ENCODE measurements around the gene TRPM5.
A peak's percentile ranks its signal among the peaks of the same experiment; 100 is the strongest.

TRPM5 gene

GRCh38 chr11:2468363-2469235 lies 24.3 kb upstream of the TRPM5 start:
- no peak for DNase-seq

DNA sequence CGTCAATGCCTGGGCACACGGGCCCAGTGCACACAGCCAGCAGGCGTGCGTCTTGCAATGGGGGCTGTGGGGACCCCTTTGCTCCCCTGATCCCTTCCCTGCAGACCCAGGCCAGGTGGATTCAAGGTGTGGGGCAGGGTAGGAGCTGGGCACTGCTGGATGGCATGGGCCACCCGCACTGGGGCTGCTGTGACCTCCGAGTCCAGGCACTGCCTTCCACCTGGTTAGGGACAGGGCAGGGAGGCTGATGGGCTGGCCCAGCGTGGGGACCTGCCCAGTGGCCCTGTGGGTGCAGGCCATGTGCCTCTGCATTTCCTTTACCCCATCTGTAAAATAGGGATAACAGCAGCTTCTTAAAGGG lies 23.4 kb upstream of the TRPM5 start:
- DNase-seq = no peak

- peak; percentile 75 for DNase-seq
These were observed 22.8 kb upstream of the TRPM5 start for GRCh38 chr11:2466869-2467694.

GRCh38 chr11:2466069-2466801 lies 21.9 kb upstream of the TRPM5 start:
- no peak for DNase-seq

DNA sequence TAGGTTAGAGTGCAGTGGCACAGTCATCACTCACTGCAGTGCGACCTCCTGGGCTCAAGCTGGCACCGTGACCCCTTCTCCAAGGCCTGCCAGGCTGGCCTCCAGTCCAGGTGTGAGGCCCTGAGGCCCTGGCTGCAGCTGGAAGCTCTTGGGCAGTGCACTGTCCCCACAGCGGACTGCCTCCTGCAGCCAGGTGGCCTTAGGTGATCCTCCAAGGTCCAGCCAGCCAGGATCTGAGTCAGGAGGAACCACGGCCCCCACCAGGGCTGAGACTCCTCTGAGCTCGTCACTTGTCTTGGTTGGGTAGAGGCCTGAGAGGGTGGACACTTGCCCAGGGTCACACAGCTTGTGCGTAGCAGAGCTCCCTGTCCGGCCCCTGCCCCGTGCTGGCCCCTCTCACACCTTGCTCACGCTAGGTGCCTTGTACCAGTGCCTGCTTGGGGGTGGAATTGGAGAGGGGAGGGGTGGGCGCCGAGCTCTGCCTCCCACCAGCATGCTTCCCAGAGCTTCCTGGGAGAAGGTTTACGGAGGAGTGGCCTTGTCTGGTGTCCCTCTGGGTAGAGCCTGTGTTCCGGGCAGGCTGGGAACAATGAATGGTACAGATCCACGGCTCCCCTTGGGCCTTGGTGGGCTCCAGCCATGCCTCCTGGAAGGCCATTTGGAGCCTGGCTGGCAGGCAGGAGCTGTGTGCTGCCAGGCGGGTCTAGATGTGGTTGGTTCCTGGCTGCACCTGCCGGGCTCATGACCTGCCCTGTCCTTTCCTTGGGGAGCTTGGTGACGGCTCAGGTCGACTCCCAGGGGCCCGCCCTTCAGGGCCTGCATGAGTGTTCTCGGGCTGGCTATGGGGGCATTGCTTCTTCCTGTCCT lies 21.1 kb upstream of the TRPM5 start:
- DNase-seq = no peak

- no peak for DNase-seq
These were observed 20.3 kb upstream of the TRPM5 start for GRCh38 chr11:2464451-2465165.

- DNase-seq = no peak
These were observed 19.5 kb upstream of the TRPM5 start for GRCh38 chr11:2463766-2464277.

DNA sequence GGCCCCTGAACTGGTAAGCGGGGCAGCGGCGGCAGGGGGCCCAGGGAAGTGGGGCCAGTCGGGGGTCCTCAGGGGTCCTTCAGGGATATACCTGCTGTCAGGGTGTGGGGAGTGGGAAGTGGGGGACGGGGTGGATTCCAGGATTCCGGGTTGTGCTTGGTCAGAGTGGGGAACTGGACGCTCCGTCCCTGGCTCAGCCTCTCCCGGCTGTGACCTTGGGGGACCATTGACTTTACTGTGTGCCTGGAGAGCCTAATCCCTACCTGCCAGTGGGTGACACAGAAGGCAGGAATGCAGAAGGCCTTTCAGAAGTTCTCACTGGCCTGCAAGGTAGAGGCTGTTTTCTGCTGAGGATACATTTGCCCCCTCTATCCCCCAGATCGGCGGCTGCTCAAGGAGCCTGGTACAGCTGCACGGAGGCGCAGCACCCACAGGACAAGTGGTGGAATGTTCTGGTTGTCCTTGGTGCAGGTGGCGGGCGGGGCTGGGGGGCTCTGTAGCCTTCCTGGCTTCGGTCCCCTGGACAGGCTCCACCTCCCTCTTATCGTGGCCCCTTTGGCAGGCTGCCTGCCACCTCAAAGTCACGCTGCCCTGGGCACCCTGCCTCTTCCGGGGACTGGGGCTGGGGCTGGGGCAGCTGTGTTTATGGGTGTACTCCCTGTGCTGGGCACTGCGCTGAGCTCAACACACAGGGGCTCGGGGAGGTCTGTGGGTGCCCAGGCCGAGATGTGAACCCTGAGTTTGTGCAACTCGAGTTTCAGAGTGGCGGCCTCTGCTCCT lies 18.9 kb upstream of the TRPM5 start:
- DNase-seq = no peak

DNA sequence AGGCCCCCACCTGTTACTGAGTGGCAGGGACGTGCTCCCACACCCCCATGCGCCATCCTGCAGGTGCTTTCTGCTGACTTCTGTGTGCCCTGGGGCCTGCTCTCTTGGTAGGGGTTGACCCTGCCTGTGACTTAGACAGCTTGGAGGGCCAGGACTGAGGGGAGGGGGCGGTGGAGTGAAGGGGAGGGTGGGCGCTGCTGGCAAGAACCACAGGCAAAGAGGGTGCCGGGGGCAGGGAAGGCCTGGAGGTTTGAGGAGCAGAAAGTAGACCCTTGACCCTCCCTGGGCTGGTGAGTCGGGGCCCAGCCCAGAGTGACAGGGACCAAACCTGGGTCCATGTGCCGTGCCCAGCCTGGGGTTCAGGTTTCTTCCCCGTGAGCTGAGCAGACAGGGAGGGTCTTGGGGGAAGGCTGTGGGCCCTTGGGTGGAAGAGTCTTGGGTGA lies 18.2 kb upstream of the TRPM5 start:
- no peak for DNase-seq

GRCh38 chr11:2461956-2462542 lies 17.7 kb upstream of the TRPM5 start:
- DNase-seq = no peak

- no peak for DNase-seq
These were observed 17.1 kb upstream of the TRPM5 start for GRCh38 chr11:2461253-2461955.

DNA sequence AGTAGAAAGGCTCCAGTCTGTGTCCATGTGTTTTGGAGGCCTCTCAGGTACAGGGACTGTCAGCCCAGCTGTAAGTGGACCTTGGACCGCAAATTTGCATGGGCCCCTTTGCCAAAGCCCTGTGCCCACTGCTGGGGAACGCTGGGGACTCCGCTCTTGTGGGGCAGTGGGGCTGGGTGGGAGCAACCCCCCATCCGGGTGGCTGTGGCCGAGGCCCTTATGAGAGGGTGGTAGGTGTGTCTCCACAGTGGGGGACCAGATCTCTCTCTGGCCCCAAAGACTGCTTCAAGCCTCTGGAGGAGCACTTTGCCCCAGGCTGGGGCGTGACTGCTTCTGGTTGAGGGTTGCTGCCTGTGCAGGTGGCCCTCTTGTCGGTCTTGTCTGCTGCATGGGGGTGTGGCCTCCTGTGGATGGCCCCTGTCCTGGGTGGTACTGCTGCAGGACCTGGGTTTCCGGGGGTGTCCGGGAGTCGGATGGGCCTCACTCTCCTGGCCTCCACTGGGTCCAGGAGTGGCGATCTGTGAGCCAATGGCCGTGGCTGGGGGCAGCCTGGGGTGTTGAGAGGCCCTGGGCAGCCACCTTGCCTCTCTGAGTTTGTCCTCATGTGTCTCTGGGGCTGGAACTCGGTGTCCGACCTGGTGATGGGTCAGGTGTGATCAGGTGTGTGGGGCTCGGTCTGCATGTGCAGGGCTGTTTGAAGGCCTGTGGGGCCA lies 16.4 kb upstream of the TRPM5 start:
- DNase-seq = no peak

DNA sequence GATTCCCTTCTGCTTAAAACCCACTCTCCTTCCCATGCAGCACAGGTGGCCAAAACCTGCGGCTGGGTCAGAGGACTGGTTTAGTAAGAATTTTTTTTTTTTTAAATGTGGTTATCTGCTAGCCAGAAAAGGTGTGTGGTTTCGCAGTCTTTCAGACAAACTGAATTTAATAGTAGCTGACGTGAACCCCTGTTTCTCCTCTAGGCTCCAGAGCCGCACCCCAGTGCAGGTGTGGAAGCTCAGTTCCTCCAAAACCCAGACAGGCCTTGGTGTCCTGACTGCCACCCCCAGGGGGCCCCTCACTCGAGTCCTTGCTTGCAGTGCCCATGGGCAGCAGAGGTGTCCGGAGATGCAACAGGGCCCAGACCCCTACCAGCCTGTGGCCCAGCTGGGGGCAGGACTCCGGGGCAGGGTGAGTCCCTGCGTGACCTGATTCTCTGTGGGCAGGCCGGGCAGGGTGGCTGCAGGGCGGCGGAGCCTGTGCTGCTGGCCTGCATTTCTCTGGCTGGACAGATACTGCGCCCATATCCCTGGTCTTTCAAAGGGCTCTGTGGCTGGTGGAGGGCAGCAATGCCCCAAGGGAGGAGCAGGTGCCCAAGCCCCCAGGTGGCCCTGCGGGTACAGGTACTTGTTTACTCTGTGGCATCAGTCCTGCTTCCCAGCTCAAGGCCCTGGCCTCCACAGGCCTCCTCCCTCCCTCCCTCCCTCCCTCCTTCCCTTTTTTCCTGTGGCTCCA lies 15.7 kb upstream of the TRPM5 start:
- no peak for DNase-seq

- no peak for DNase-seq
These were observed 14.9 kb upstream of the TRPM5 start for GRCh38 chr11:2459016-2459725.

DNA sequence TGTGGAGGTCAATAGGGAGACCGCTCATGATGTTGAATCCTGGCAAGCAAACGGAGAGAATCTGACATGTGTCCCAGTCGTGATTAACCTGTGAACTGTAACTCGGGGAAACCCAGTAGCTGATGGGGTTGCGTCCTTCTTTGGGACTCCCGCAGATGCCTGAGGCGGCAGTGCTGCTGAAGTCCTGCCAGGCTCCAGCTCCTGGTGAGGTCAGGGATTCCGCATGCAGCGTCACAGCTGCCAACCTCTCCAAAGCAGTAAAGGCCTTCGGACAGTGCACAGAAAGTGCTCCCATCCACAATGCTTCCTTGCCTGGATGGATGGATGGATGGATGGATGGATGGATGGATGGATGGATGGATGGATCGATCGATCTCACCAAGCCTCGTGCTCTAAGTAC lies 14.0 kb upstream of the TRPM5 start:
- no peak for DNase-seq

DNA sequence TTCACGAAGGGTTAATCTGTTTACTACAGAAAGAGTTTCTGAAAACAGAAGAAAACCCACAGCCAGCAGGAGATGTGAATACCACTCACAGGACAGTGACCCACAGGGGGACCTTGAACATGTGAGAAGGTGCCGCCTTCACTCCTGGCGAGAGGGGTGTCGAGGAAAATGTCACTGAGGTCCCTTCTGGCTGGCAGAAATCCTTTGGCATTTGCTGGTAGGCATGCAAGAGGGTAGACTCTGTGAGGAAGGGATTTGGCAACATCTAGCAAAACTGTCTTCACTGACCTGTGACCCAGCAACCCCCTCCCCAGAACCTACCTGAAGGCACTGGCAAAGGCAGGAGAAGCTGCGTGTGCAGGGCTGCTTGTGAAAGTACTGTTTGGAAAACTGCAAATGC lies 9.1 kb upstream of the TRPM5 start:
- DNase-seq = no peak

DNA sequence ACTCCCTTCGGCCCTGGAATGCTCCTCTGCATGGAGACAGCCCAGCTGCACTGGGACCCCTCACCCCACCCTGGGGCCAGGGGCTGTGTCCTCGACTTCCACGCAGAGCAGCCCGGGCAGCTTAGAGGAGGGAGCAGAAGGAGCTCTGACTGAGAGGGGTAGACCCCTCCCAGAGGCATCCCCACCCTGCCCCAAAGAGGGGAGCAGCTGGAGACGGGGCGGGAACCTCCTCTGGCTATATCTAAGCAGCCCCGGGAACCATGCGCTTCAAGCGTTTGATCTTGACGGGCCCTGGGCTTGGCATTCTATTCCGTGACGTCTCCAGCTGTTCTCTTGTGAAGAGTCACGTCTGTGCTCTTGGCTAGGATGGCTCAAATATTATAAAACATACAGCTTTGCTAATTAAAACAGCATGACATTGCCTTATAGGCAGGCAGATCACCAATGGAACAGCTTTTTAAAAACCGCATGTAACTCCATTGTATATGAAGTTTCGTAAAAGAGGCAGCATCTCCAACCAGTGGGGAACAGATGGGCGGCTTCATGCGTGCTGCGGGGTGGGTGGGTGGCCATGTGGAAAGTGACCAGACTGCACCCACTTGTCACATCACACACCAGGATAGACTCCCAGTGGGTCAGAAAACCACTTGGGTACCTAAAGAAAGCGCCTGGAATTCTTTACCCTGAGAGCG lies 8.2 kb upstream of the TRPM5 start:
- no peak for DNase-seq
